Measurements from ENCODE around the gene C7orf57. TPM values are rescaled to one million over a fixed set of nuclear protein-coding genes. Genes with fewer than 3 reads are reported as not detected.

Gene C7orf57
- total RNA-seq, 4 donors from 2014 or later, result not detected

- Histone ChIP-seq H3K27ac (replicated peaks in 1 of 4) (no peak overlapping the region), H3K4me3 (no peak overlapping the region), H3K9me3 (no peaks in the 10 kb centered on the region), H3K27me3 (no peaks in the 10 kb centered on the region), H3K4me1 (no peaks in the 10 kb centered on the region), H3K36me3 (no peaks in the 10 kb centered on the region)
- no peak for DNase-seq (ENCODE audit: extremely low spot score)
- 70% methylated on average over 9 of the region's 9 CpGs for WGBS
- TF ChIP-seq POLR2A (IDR thresholded peaks at IDR 0.05; ENCODE audit: low read depth) (no peak), CTCF (IDR thresholded peaks at IDR 0.05) (no peak), EP300 (IDR thresholded peaks at IDR 0.05) (no peak), POLR2AphosphoS5 (IDR thresholded peaks at IDR 0.05) (no peak)
- intact Hi-C loops (cut with DNase I), result no loop called here
Measured at GRCh38 chr7:48045195-48045765, 9.9 kb downstream of the C7orf57 start.

- Histone ChIP-seq H3K27ac (replicated peaks in 1 of 4) (no peak overlapping the region), H3K36me3 (no peaks in the 10 kb centered on the region), H3K9me3 (no peaks in the 10 kb centered on the region), H3K4me1 (no peaks in the 10 kb centered on the region), H3K4me3 (no peak overlapping the region), H3K27me3 (no peaks in the 10 kb centered on the region)
- TF ChIP-seq CTCF (IDR thresholded peaks at IDR 0.05) (no peak), POLR2AphosphoS5 (IDR thresholded peaks at IDR 0.05) (no peak), POLR2A (IDR thresholded peaks at IDR 0.05; ENCODE audit: low read depth) (no peak), EP300 (IDR thresholded peaks at IDR 0.05) (no peak)
- intact Hi-C loops (cut with DNase I), result no loop called here
- WGBS, result 70% methylated on average over 14 of the region's 14 CpGs
- DNase-seq (ENCODE audit: extremely low spot score), result no peak
Measured at GRCh38 chr7:48046458-48046857, 11.1 kb downstream of the C7orf57 start.

GRCh38 chr7:48048113-48048512, 12.8 kb downstream of the C7orf57 start:
- intact Hi-C loops (cut with DNase I), result no loop called here
- no peak overlapping the region for H3K4me3 ChIP-seq
- DNase-seq (ENCODE audit: extremely low spot score), result no peak
- 93% methylated on average over 8 of the region's 8 CpGs for whole genome bisulfite sequencing
- H3K27ac ChIP-seq (replicated peaks in 1 of 4), result no peak overlapping the region
- H3K9me3 ChIP-seq, result no peaks in the 10 kb centered on the region
- no peaks in the 10 kb centered on the region for H3K4me1 ChIP-seq
- TF ChIP-seq POLR2A (IDR thresholded peaks at IDR 0.05; ENCODE audit: low read depth) (no peak), CTCF (IDR thresholded peaks at IDR 0.05) (no peak), EP300 (IDR thresholded peaks at IDR 0.05) (no peak), POLR2AphosphoS5 (IDR thresholded peaks at IDR 0.05) (no peak)
- no peaks in the 10 kb centered on the region for H3K36me3 ChIP-seq
- H3K27me3 ChIP-seq, result no peaks in the 10 kb centered on the region

GRCh38 chr7:48049850-48050249, 14.5 kb downstream of the C7orf57 start:
- Histone ChIP-seq H3K27me3 (no peaks in the 10 kb centered on the region), H3K9me3 (no peaks in the 10 kb centered on the region), H3K27ac (replicated peaks in 1 of 4) (no peak overlapping the region), H3K4me3 (no peak overlapping the region), H3K36me3 (no peaks in the 10 kb centered on the region), H3K4me1 (no peaks in the 10 kb centered on the region)
- no peak for TF ChIP-seq EP300 (IDR thresholded peaks at IDR 0.05)
- no peak for TF ChIP-seq POLR2AphosphoS5 (IDR thresholded peaks at IDR 0.05)
- TF ChIP-seq POLR2A (IDR thresholded peaks at IDR 0.05; ENCODE audit: low read depth), result no peak
- TF ChIP-seq CTCF (IDR thresholded peaks at IDR 0.05), result no peak
- no peak for DNase-seq (ENCODE audit: extremely low spot score)
- intact Hi-C loops (cut with DNase I), result no loop called here
- WGBS, result 82% methylated on average over 8 of the region's 8 CpGs

GRCh38 chr7:48052748-48053147, 17.4 kb downstream of the C7orf57 start:
- no peak for DNase-seq (ENCODE audit: extremely low spot score)
- no peak overlapping the region for H3K4me3 ChIP-seq
- no peak overlapping the region for H3K27ac ChIP-seq (replicated peaks in 1 of 4)
- H3K9me3 ChIP-seq, result no peaks in the 10 kb centered on the region
- WGBS, result 66% methylated on average over 8 of the region's 8 CpGs
- H3K36me3 ChIP-seq, result no peaks in the 10 kb centered on the region
- TF ChIP-seq POLR2A (IDR thresholded peaks at IDR 0.05; ENCODE audit: low read depth) (no peak), POLR2AphosphoS5 (IDR thresholded peaks at IDR 0.05) (no peak), EP300 (IDR thresholded peaks at IDR 0.05) (no peak), CTCF (IDR thresholded peaks at IDR 0.05) (no peak)
- intact Hi-C loops (cut with DNase I), result no loop called here
- H3K27me3 ChIP-seq, result no peaks in the 10 kb centered on the region
- H3K4me1 ChIP-seq, result no peaks in the 10 kb centered on the region
